ENCODE data around the gene LCP1. TPM values are rescaled to one million over a fixed set of nuclear protein-coding genes. Genes with fewer than 3 reads are reported as not detected.

The LCP1 gene
- total and polyA plus RNA-seq, 4 donors, result 6.2 to 76.5 (median 55.4) TPM

DNA sequence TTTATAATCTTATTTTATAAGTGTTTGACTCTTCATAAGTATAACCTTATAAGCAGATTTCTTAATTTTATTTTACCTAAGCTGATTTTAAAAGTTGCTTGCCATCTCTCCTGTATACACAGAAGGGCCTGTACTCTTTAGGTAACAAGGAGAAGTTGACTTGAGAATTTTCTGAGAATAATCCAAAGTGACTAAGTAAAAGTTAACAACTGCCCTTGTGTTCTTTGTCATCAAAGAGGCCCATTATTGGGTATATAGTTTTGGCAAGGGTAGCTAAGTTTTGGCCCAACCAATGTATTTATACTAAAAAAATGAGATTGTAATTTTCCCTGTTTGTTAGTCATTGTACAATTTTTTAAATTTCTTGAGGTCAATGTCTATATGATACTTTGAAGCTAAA lies 3.2 kb downstream of the LCP1 start:
- intact Hi-C loops (cut with DNase I), result no loop called here
- ATAC-seq (ENCODE audit: low FRiP score) (no peak), DNase-seq (no peak)
- H3K9me3 ChIP-seq (ENCODE audit: control insufficient read depth, low read length), result no peaks in the 10 kb centered on the region
- no peak overlapping the region for H3K27ac ChIP-seq (ENCODE audit: low read depth in 1 of 2, low read length in 2 of 2)
- H3K4me3 ChIP-seq (ENCODE audit: low read length in 2 of 2), result no peak overlapping the region
- no peaks in the 10 kb centered on the region for H3K27me3 ChIP-seq (ENCODE audit: control insufficient read depth in 1 of 2, insufficient read depth in 2 of 2, low read length in 1 of 2)
- no peaks in the 10 kb centered on the region for H3K36me3 ChIP-seq (ENCODE audit: control insufficient read depth in 1 of 2, insufficient read depth in 2 of 2, low read length in 1 of 2)
- H3K4me1 ChIP-seq (ENCODE audit: control insufficient read depth in 1 of 2, insufficient read depth in 2 of 2, low read length in 2 of 2), result no peaks in the 10 kb centered on the region

DNA sequence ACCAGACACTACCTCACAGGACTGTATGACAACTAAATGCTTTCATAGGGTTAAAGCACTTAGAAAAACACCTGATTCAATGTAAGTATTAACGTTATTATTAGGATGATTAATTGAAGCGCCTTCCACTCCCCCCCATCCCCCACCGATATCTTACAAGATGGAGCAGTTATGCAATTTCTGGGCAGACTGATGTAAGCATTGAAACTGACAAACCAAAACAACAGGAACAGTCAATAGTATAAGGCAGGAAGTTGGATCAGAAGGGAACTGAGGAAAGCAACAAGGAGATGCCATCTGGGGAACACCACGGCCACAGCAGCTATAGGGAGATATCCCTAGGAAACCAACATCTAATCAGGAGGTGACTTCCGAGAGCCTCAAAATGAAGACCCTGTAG lies 3.8 kb downstream of the LCP1 start:
- ATAC-seq (ENCODE audit: low FRiP score), result no peak
- Histone ChIP-seq H3K4me3 (ENCODE audit: low read length in 2 of 2) (no peak overlapping the region), H3K27me3 (ENCODE audit: control insufficient read depth in 1 of 2, insufficient read depth in 2 of 2, low read length in 1 of 2) (no peaks in the 10 kb centered on the region), H3K36me3 (ENCODE audit: control insufficient read depth in 1 of 2, insufficient read depth in 2 of 2, low read length in 1 of 2) (no peaks in the 10 kb centered on the region), H3K4me1 (ENCODE audit: control insufficient read depth in 1 of 2, insufficient read depth in 2 of 2, low read length in 2 of 2) (no peaks in the 10 kb centered on the region), H3K9me3 (ENCODE audit: control insufficient read depth, low read length) (no peaks in the 10 kb centered on the region), H3K27ac (ENCODE audit: low read depth in 1 of 2, low read length in 2 of 2) (no peak overlapping the region)
- intact Hi-C loops (cut with DNase I), result no loop called here
- WGBS, 2 donors, result 71 to 76% methylated on average over 5 of the region's 5 CpGs
- DNase-seq, result no peak

DNA sequence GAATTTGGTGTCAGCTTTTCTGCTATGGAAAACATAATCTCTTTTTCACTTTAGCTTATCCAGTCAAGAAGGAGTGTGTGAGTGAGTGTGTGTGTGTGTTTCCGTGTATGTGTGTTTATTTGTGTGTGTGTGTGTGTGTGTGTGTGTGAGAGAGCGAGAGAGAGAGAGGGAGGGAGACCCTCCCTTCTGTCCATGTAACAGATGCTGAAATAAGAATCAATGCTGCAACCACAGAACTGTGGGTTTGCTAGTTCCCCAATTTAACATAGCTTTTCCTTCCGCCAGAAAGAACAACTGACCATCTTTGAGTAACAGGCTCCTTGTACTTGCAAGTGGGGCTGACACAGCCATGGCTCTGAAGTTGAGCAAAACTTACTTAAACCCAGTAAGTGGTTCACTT lies 5.2 kb downstream of the LCP1 start:
- intact Hi-C loops (cut with DNase I), result no loop called here
- WGBS, 2 donors, result 49 to 54% methylated on average over 3 of the region's 3 CpGs
- no peak overlapping the region for H3K4me3 ChIP-seq (ENCODE audit: low read length in 2 of 2)
- DNase-seq, result no peak
- H3K9me3 ChIP-seq (ENCODE audit: control insufficient read depth, low read length), result no peaks in the 10 kb centered on the region
- no peaks in the 10 kb centered on the region for H3K4me1 ChIP-seq (ENCODE audit: control insufficient read depth in 1 of 2, insufficient read depth in 2 of 2, low read length in 2 of 2)
- H3K27ac ChIP-seq (ENCODE audit: low read depth in 1 of 2, low read length in 2 of 2), result no peak overlapping the region
- ATAC-seq (ENCODE audit: low FRiP score), result peak; percentile 46
- H3K27me3 ChIP-seq (ENCODE audit: control insufficient read depth in 1 of 2, insufficient read depth in 2 of 2, low read length in 1 of 2), result no peaks in the 10 kb centered on the region
- H3K36me3 ChIP-seq (ENCODE audit: control insufficient read depth in 1 of 2, insufficient read depth in 2 of 2, low read length in 1 of 2), result no peaks in the 10 kb centered on the region

DNA sequence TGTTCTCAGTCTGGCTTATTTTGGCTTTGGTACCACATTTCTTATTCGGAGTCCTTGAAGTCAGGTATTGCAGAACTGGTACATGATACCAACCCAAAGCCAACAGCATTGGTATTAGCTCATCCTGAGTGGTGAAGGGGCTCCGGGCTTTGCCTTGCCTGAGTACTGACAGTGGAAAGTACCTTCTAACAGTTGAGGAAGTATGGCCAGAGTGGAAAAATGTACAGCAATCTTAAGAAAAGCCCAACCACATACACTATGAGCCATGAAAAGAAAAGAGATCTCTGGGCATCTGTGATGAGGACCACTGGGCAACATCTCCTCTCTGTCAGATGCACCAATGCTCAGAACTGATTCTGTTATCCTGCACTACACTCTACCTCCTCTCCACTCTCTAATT lies 8.3 kb downstream of the LCP1 start:
- Histone ChIP-seq H3K4me3 (ENCODE audit: low read length in 2 of 2) (no peak overlapping the region), H3K27ac (ENCODE audit: low read depth in 1 of 2, low read length in 2 of 2) (no peak overlapping the region), H3K9me3 (ENCODE audit: control insufficient read depth, low read length) (no peaks in the 10 kb centered on the region), H3K4me1 (ENCODE audit: control insufficient read depth in 1 of 2, insufficient read depth in 2 of 2, low read length in 2 of 2) (no peaks in the 10 kb centered on the region), H3K36me3 (ENCODE audit: control insufficient read depth in 1 of 2, insufficient read depth in 2 of 2, low read length in 1 of 2) (no peaks in the 10 kb centered on the region), H3K27me3 (ENCODE audit: control insufficient read depth in 1 of 2, insufficient read depth in 2 of 2, low read length in 1 of 2) (peaks cover 0 to 2% of the 10 kb centered on the region in 2 donors)
- ATAC-seq (ENCODE audit: low FRiP score), result no peak
- intact Hi-C loops (cut with DNase I), result no loop called here
- no peak for DNase-seq
- 44 to 53% methylated on average over 2 of the region's 2 CpGs for WGBS, 2 donors

DNA sequence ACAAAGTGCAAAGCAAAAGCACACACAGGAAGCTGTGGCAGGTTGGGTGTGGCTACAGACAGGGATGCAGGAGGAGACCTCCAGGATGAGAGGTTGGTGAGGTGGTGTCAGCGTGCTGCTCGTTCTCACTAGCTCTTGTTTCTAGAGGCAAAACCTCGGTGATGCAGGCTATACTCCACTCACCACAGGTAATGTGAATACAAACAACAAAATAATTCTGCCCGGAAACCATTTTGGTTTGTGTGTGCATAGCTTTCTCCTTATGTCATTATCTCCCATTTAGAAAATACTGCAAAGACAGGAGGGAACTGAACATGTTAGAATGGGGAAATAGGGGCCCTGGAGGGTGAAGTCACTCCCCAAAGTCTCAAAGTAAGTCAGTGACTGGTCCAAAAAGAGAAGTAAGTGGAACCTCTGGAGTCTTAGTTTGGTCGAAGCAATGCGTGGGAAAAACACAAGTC lies 9.4 kb downstream of the LCP1 start:
- ATAC-seq (ENCODE audit: low FRiP score) (no peak), DNase-seq (no peak)
- Histone ChIP-seq H3K36me3 (ENCODE audit: control insufficient read depth in 1 of 2, insufficient read depth in 2 of 2, low read length in 1 of 2) (no peaks in the 10 kb centered on the region), H3K27me3 (ENCODE audit: control insufficient read depth in 1 of 2, insufficient read depth in 2 of 2, low read length in 1 of 2) (peaks cover 0 to 2% of the 10 kb centered on the region in 2 donors), H3K9me3 (ENCODE audit: control insufficient read depth, low read length) (no peaks in the 10 kb centered on the region), H3K27ac (ENCODE audit: low read depth in 1 of 2, low read length in 2 of 2) (no peak overlapping the region), H3K4me1 (ENCODE audit: control insufficient read depth in 1 of 2, insufficient read depth in 2 of 2, low read length in 2 of 2) (no peaks in the 10 kb centered on the region), H3K4me3 (ENCODE audit: low read length in 2 of 2) (no peak overlapping the region)
- intact Hi-C loops (cut with DNase I), result no loop called here
- 74 to 79% methylated on average over 6 of the region's 6 CpGs for WGBS, 2 donors

- no peaks in the 10 kb centered on the region for H3K4me1 ChIP-seq (ENCODE audit: control insufficient read depth in 1 of 2, insufficient read depth in 2 of 2, low read length in 2 of 2)
- ATAC-seq (ENCODE audit: low FRiP score), result no peak
Measured at GRCh38 chr13:46171739-46172138, 10.2 kb downstream of the LCP1 start.

DNA sequence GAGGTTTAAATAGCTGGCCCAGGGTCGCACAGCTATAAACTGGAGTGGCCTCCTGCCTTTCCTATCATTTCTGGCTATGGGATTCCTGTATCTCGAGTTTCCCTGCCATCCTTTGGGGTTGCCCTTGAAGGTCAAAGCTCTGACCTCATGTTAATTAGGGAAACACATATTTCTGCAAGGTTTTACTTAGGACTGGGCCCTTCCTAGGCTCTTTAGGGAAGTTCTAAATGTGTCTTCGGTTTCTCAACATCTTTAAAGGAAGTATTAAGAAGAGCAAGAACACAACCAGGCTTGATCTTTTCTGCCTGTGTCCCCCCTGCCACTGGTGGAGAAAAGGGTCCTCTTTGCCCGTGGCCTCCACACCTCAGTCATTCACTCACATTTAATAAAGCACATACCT lies 10.8 kb downstream of the LCP1 start:
- DNase-seq, result no peak
- Histone ChIP-seq H3K27me3 (ENCODE audit: control insufficient read depth in 1 of 2, insufficient read depth in 2 of 2, low read length in 1 of 2) (peaks cover 0 to 2% of the 10 kb centered on the region in 2 donors), H3K27ac (ENCODE audit: low read depth in 1 of 2, low read length in 2 of 2) (no peak overlapping the region), H3K4me3 (ENCODE audit: low read length in 2 of 2) (no peak overlapping the region), H3K9me3 (ENCODE audit: control insufficient read depth, low read length) (no peaks in the 10 kb centered on the region), H3K36me3 (ENCODE audit: control insufficient read depth in 1 of 2, insufficient read depth in 2 of 2, low read length in 1 of 2) (no peaks in the 10 kb centered on the region), H3K4me1 (ENCODE audit: control insufficient read depth in 1 of 2, insufficient read depth in 2 of 2, low read length in 2 of 2) (no peaks in the 10 kb centered on the region)
- no peak for ATAC-seq (ENCODE audit: low FRiP score)
- intact Hi-C loops (cut with DNase I), result no loop called here
- WGBS, 2 donors, result 71 to 77% methylated on average over 4 of the region's 4 CpGs

More at GRCh38 chr13:46171739-46172138, 10.2 kb downstream of the LCP1 start:
- Histone ChIP-seq H3K4me3 (ENCODE audit: low read length in 2 of 2) (no peak overlapping the region), H3K9me3 (ENCODE audit: control insufficient read depth, low read length) (no peaks in the 10 kb centered on the region), H3K27ac (ENCODE audit: low read depth in 1 of 2, low read length in 2 of 2) (no peak overlapping the region), H3K36me3 (ENCODE audit: control insufficient read depth in 1 of 2, insufficient read depth in 2 of 2, low read length in 1 of 2) (no peaks in the 10 kb centered on the region), H3K27me3 (ENCODE audit: control insufficient read depth in 1 of 2, insufficient read depth in 2 of 2, low read length in 1 of 2) (peaks cover 0 to 2% of the 10 kb centered on the region in 2 donors)
- intact Hi-C loops (cut with DNase I), result no loop called here
- no peak for DNase-seq
- WGBS, 2 donors, result 94 to 95% methylated on average over 7 of the region's 7 CpGs

DNA sequence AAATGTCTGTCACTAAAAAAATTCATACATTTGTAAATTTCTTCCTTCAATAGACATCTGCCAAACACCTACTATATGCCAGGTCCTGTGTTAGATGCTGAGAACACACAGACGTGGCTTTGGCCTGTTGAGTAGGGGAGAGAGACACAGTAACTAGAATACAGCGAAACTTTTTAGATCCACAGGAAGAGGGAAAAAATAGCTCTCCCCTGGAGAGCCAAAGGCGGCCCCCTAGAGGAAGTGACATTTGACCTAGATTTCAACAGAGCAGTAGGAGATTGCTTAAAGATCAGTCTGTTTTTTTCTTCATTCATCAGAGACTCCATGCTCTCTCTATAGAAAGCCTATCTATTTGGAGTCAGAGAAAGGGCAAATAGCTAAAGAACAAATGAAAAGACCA lies 11.3 kb downstream of the LCP1 start:
- DNase-seq, result no peak
- Histone ChIP-seq H3K4me3 (ENCODE audit: low read length in 2 of 2) (no peak overlapping the region), H3K9me3 (ENCODE audit: control insufficient read depth, low read length) (no peaks in the 10 kb centered on the region), H3K36me3 (ENCODE audit: control insufficient read depth in 1 of 2, insufficient read depth in 2 of 2, low read length in 1 of 2) (no peaks in the 10 kb centered on the region), H3K4me1 (ENCODE audit: control insufficient read depth in 1 of 2, insufficient read depth in 2 of 2, low read length in 2 of 2) (no peaks in the 10 kb centered on the region), H3K27me3 (ENCODE audit: control insufficient read depth in 1 of 2, insufficient read depth in 2 of 2, low read length in 1 of 2) (peaks cover 0 to 2% of the 10 kb centered on the region in 2 donors), H3K27ac (ENCODE audit: low read depth in 1 of 2, low read length in 2 of 2) (no peak overlapping the region)
- intact Hi-C loops (cut with DNase I), result no loop called here
- WGBS, 2 donors, result 55 to 57% methylated on average over 3 of the region's 3 CpGs
- no peak for ATAC-seq (ENCODE audit: low FRiP score)

GRCh38 chr13:46170268-46170667 lies 11.7 kb downstream of the LCP1 start:
- ATAC-seq (ENCODE audit: low FRiP score), result no peak
- H3K27ac ChIP-seq (ENCODE audit: low read depth in 1 of 2, low read length in 2 of 2), result no peak overlapping the region
- peaks cover 0 to 2% of the 10 kb centered on the region in 2 donors for H3K27me3 ChIP-seq (ENCODE audit: control insufficient read depth in 1 of 2, insufficient read depth in 2 of 2, low read length in 1 of 2)
- no peak for DNase-seq
- no peaks in the 10 kb centered on the region for H3K36me3 ChIP-seq (ENCODE audit: control insufficient read depth in 1 of 2, insufficient read depth in 2 of 2, low read length in 1 of 2)
- no peak overlapping the region for H3K4me3 ChIP-seq (ENCODE audit: low read length in 2 of 2)
- intact Hi-C loops (cut with DNase I), result no loop called here
- H3K9me3 ChIP-seq (ENCODE audit: control insufficient read depth, low read length), result no peaks in the 10 kb centered on the region
- no peaks in the 10 kb centered on the region for H3K4me1 ChIP-seq (ENCODE audit: control insufficient read depth in 1 of 2, insufficient read depth in 2 of 2, low read length in 2 of 2)
- WGBS, 2 donors, result 62 to 65% methylated on average over 7 of the region's 7 CpGs
